GM12892 (cell line): ENCODE data around the gene WDR19.

Experiments used
- POLR2A ChIP-seq: IDR thresholded peaks from 2 replicates; pipeline ENCODE4 v1.6.1; 2011; ENCODE audit warnings: low read depth, low read length, control low read depth
- POLR2AphosphoS5 ChIP-seq: IDR thresholded peaks from 2 replicates; pipeline ENCODE4 v1.6.1; 2011; ENCODE audit warnings: low read depth, low read length, control low read depth
- TAF1 ChIP-seq: IDR thresholded peaks from 2 replicates; pipeline ENCODE4 v1.6.1; 2011; ENCODE audit warnings: low read depth, mild to moderate bottlenecking, control low read depth, low read length, borderline replicate concordance

DNA sequence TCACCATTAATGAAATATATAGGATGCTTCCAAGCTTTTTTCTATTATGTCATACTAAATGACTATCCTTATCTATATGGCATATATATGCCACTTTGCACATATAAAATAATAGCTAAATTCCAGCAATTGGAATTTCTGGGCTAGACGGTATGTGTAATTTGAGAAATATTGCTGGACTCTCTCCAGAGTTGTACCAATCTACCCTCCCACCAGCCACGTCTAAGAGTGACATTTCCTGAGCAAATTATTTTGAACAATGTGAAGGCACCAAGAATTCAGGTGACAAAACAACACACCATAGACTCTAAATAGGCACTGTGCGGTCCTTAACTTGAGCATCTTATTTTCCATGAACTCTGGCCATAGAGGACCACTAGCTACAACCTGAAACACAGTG, 121.5 kb downstream of the WDR19 start:
- TF ChIP-seq POLR2A (no peak), POLR2AphosphoS5 (no peak), TAF1 (no peak)
